ENCODE measurements around the gene FOXD1. TPM values are rescaled to one million over a fixed set of nuclear protein-coding genes. Genes with fewer than 3 reads are reported as not detected.

FOXD1 gene
- total and polyA plus RNA-seq, 2 of the 8 experiments (the other 6 are each of a cell fraction or from before 2014, with no cell fraction given) = 0.11 to 1.1 TPM

- no peak for TF ChIP-seq BRCA1 (IDR thresholded peaks at IDR 0.05; ENCODE audit: low read depth, low read length)
- no peak for TF ChIP-seq FOSL1 (IDR thresholded peaks at IDR 0.05; ENCODE audit: insufficient read depth, low read depth, low read length)
- TF ChIP-seq, protein P1, sequence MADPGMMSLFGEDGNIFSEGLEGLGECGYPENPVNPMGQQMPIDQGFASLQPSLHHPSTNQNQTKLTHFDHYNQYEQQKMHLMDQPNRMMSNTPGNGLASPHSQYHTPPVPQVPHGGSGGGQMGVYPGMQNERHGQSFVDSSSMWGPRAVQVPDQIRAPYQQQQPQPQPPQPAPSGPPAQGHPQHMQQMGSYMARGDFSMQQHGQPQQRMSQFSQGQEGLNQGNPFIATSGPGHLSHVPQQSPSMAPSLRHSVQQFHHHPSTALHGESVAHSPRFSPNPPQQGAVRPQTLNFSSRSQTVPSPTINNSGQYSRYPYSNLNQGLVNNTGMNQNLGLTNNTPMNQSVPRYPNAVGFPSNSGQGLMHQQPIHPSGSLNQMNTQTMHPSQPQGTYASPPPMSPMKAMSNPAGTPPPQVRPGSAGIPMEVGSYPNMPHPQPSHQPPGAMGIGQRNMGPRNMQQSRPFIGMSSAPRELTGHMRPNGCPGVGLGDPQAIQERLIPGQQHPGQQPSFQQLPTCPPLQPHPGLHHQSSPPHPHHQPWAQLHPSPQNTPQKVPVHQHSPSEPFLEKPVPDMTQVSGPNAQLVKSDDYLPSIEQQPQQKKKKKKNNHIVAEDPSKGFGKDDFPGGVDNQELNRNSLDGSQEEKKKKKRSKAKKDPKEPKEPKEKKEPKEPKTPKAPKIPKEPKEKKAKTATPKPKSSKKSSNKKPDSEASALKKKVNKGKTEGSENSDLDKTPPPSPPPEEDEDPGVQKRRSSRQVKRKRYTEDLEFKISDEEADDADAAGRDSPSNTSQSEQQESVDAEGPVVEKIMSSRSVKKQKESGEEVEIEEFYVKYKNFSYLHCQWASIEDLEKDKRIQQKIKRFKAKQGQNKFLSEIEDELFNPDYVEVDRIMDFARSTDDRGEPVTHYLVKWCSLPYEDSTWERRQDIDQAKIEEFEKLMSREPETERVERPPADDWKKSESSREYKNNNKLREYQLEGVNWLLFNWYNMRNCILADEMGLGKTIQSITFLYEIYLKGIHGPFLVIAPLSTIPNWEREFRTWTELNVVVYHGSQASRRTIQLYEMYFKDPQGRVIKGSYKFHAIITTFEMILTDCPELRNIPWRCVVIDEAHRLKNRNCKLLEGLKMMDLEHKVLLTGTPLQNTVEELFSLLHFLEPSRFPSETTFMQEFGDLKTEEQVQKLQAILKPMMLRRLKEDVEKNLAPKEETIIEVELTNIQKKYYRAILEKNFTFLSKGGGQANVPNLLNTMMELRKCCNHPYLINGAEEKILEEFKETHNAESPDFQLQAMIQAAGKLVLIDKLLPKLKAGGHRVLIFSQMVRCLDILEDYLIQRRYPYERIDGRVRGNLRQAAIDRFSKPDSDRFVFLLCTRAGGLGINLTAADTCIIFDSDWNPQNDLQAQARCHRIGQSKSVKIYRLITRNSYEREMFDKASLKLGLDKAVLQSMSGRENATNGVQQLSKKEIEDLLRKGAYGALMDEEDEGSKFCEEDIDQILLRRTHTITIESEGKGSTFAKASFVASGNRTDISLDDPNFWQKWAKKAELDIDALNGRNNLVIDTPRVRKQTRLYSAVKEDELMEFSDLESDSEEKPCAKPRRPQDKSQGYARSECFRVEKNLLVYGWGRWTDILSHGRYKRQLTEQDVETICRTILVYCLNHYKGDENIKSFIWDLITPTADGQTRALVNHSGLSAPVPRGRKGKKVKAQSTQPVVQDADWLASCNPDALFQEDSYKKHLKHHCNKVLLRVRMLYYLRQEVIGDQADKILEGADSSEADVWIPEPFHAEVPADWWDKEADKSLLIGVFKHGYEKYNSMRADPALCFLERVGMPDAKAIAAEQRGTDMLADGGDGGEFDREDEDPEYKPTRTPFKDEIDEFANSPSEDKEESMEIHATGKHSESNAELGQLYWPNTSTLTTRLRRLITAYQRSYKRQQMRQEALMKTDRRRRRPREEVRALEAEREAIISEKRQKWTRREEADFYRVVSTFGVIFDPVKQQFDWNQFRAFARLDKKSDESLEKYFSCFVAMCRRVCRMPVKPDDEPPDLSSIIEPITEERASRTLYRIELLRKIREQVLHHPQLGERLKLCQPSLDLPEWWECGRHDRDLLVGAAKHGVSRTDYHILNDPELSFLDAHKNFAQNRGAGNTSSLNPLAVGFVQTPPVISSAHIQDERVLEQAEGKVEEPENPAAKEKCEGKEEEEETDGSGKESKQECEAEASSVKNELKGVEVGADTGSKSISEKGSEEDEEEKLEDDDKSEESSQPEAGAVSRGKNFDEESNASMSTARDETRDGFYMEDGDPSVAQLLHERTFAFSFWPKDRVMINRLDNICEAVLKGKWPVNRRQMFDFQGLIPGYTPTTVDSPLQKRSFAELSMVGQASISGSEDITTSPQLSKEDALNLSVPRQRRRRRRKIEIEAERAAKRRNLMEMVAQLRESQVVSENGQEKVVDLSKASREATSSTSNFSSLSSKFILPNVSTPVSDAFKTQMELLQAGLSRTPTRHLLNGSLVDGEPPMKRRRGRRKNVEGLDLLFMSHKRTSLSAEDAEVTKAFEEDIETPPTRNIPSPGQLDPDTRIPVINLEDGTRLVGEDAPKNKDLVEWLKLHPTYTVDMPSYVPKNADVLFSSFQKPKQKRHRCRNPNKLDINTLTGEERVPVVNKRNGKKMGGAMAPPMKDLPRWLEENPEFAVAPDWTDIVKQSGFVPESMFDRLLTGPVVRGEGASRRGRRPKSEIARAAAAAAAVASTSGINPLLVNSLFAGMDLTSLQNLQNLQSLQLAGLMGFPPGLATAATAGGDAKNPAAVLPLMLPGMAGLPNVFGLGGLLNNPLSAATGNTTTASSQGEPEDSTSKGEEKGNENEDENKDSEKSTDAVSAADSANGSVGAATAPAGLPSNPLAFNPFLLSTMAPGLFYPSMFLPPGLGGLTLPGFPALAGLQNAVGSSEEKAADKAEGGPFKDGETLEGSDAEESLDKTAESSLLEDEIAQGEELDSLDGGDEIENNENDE (IDR thresholded peaks at IDR 0.05; ENCODE audit: insufficient replicate concordance, low read length) = no peak
Observed at GRCh38 chr5:73426034-73426433, 22.5 kb downstream of the FOXD1 start (continued).

Data from H1 (cell line).